ENCODE results near the gene CHCT1. TPM values are rescaled to one million over a fixed set of nuclear protein-coding genes. Genes with fewer than 3 reads are reported as not detected.

The CHCT1 gene
- total RNA-seq, 1 experiment from 2014 or later: not detected

DNA sequence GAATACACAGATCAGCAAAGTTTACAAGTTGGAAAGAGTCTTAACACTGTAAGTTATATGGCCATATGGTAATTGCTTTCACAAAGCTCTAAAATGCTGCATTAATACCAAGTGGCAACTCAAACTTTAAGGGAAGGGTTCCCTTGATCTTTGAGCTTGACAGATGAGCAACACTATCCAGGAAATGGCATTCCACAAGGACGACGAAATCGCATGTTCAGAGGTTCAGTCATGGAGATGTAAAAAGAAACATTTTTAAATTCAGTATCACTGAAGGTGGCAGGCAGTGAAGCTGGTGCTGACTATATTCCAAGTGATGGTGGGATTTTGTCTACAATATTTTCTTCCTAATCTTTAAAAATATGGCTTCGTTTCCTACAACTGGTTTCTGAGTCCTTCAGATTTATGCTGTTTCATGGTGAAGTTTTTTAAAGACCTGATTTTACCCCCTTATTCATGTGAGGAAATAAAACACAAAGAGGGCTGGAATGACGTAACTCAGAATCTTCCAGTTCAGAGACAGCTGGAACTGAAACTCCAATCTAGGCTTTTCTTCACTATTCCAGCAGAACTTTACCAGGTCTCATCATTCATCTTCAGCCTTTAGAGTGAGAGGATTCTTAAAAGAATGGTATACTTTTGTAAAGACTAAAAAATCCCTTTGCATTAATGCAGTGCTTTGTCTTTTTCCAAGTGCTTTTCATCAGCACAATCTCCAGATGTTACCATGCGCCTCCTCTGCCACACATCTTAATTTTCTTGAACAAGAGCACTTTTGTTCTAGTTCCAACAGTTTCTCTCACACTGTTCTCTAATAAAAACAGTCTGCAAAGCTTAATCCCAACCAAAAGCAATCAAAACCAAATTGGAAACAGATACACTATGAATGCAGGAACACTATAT is 20.2 kb downstream of the CHCT1 start:
- Histone ChIP-seq H3K36me3 (ENCODE audit: control insufficient read depth, insufficient read depth, low read length) (no peaks in the 10 kb centered on the region), H3K27me3 (replicated peaks; ENCODE audit: control insufficient read depth, insufficient read depth, low read length) (no peaks in the 10 kb centered on the region), H3K4me3 (ENCODE audit: low read depth, low read length) (no peak overlapping the region), H3K9me3 (no peaks in the 10 kb centered on the region), H3K4me1 (no peaks in the 10 kb centered on the region)
- Mint-ChIP-seq H3K27ac (ENCODE audit: unreplicated experiment) (no peak overlapping the region), H3K36me3 (ENCODE audit: insufficient read depth, unreplicated experiment) (peaks cover 6% of the 10 kb centered on the region), H3K4me1 (ENCODE audit: low read depth, unreplicated experiment) (no peaks in the 10 kb centered on the region), H3K9me3 (ENCODE audit: unreplicated experiment) (no peaks in the 10 kb centered on the region), H3K27me3 (ENCODE audit: insufficient read depth, unreplicated experiment) (no peaks in the 10 kb centered on the region), H3K4me3 (ENCODE audit: unreplicated experiment) (no peak overlapping the region)
- intact Hi-C loops (cut with micrococcal nuclease; ENCODE audit: unreplicated experiment): no loop called here
- TF ChIP-seq, protein P1, sequence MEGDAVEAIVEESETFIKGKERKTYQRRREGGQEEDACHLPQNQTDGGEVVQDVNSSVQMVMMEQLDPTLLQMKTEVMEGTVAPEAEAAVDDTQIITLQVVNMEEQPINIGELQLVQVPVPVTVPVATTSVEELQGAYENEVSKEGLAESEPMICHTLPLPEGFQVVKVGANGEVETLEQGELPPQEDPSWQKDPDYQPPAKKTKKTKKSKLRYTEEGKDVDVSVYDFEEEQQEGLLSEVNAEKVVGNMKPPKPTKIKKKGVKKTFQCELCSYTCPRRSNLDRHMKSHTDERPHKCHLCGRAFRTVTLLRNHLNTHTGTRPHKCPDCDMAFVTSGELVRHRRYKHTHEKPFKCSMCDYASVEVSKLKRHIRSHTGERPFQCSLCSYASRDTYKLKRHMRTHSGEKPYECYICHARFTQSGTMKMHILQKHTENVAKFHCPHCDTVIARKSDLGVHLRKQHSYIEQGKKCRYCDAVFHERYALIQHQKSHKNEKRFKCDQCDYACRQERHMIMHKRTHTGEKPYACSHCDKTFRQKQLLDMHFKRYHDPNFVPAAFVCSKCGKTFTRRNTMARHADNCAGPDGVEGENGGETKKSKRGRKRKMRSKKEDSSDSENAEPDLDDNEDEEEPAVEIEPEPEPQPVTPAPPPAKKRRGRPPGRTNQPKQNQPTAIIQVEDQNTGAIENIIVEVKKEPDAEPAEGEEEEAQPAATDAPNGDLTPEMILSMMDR (IDR thresholded peaks at IDR 0.05; ENCODE audit: insufficient read depth in 1 of 2, low read depth in 1 of 2, low read length in 1 of 2, severe bottlenecking in 1 of 2, unreplicated experiment in 1 of 2): no peak
- ChIA-PET CTCF (no interaction called here), POLR2A (no interaction called here)
- no TSS peak for BruUV-seq (replicated peaks)
- no peak for DNase-seq

DNA sequence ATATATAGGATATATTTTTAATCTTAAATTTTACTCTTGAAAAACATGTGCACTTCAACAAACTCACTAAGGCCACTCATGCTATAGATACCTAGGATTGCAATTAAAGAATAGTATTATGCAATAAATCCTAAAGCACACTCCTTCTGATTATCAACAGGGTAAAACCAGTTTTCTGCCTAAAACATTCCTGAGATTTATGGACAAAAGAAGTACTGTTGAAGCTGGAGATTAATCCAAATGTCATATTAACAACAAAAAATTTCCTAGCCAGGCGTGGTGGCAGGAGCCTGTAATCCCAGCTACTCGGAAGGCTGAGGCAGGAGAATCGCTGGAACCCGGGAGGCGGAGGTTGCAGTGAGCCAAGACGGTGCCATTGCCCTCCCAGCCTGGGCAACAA is 21.4 kb downstream of the CHCT1 start:
- POLR2A ChIA-PET: no interaction called here
- no TSS peak for BruUV-seq (replicated peaks)

DNA sequence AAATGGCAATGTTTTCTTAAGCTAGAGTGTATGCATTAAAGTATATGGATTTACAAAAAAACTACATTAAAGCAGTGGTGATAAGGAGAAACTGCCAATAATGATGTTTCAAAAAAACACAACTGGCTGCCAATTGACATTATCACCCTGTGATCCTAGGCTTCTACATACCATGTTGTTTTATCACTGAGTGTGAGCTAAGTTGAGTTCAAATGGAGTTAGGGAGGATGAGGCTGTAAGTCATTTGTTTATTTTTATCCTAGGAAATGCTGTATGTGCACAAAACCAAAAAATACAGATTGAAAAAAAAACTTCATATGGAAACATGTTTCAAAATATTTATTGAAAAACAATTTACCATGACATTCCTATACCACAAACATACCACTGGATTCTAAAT is 22.9 kb downstream of the CHCT1 start:
- POLR2A ChIA-PET: no interaction called here
- H3K36me3 ChIP-seq (ENCODE audit: control insufficient read depth, insufficient read depth, low read length): no peaks in the 10 kb centered on the region
- no peaks in the 10 kb centered on the region for H3K9me3 ChIP-seq
- DNase-seq: no peak
- Mint-ChIP-seq H3K27ac (ENCODE audit: unreplicated experiment) (no peak overlapping the region), H3K4me1 (ENCODE audit: low read depth, unreplicated experiment) (no peaks in the 10 kb centered on the region), H3K27me3 (ENCODE audit: insufficient read depth, unreplicated experiment) (no peaks in the 10 kb centered on the region), H3K36me3 (ENCODE audit: insufficient read depth, unreplicated experiment) (peaks cover 28% of the 10 kb centered on the region), H3K4me3 (ENCODE audit: unreplicated experiment) (no peak overlapping the region), H3K9me3 (ENCODE audit: unreplicated experiment) (no peaks in the 10 kb centered on the region)
- no TSS peak for BruUV-seq (replicated peaks)
- H3K4me1 ChIP-seq: no peaks in the 10 kb centered on the region
- TF ChIP-seq, protein P1 (IDR thresholded peaks at IDR 0.05; ENCODE audit: insufficient read depth in 1 of 2, low read depth in 1 of 2, low read length in 1 of 2, severe bottlenecking in 1 of 2, unreplicated experiment in 1 of 2): no peak
- H3K4me3 ChIP-seq (ENCODE audit: low read depth, low read length): no peak overlapping the region
- CTCF ChIA-PET: no interaction called here
- H3K27me3 ChIP-seq (replicated peaks; ENCODE audit: control insufficient read depth, insufficient read depth, low read length): no peaks in the 10 kb centered on the region
- intact Hi-C loops (cut with micrococcal nuclease; ENCODE audit: unreplicated experiment): no loop called here

More for the DNA sequence above, 21.4 kb downstream of the CHCT1 start:
- Mint-ChIP-seq H3K9me3 (ENCODE audit: unreplicated experiment) (no peaks in the 10 kb centered on the region), H3K27ac (ENCODE audit: unreplicated experiment) (no peak overlapping the region), H3K36me3 (ENCODE audit: insufficient read depth, unreplicated experiment) (peaks cover 18% of the 10 kb centered on the region), H3K4me3 (ENCODE audit: unreplicated experiment) (no peak overlapping the region), H3K27me3 (ENCODE audit: insufficient read depth, unreplicated experiment) (no peaks in the 10 kb centered on the region), H3K4me1 (ENCODE audit: low read depth, unreplicated experiment) (no peaks in the 10 kb centered on the region)
- intact Hi-C loops (cut with micrococcal nuclease; ENCODE audit: unreplicated experiment): no loop called here
- Histone ChIP-seq H3K9me3 (no peaks in the 10 kb centered on the region), H3K4me1 (no peaks in the 10 kb centered on the region), H3K27me3 (replicated peaks; ENCODE audit: control insufficient read depth, insufficient read depth, low read length) (no peaks in the 10 kb centered on the region), H3K36me3 (ENCODE audit: control insufficient read depth, insufficient read depth, low read length) (no peaks in the 10 kb centered on the region), H3K4me3 (ENCODE audit: low read depth, low read length) (no peak overlapping the region)
- TF ChIP-seq, protein P1 (IDR thresholded peaks at IDR 0.05; ENCODE audit: insufficient read depth in 1 of 2, low read depth in 1 of 2, low read length in 1 of 2, severe bottlenecking in 1 of 2, unreplicated experiment in 1 of 2): no peak
- no peak for DNase-seq
- CTCF ChIA-PET: no interaction called here

Measured in Caco-2 (cell line).